GM18909 (cell line): ENCODE measurements around the gene SMTN.
"Not testable (repeated sequence)": the region's sequence is repeated elsewhere in the genome, so short reads cannot be mapped to it uniquely, and the experiment has no call there.

Source experiments
- ATAC-seq: cut with Tn5 transposase; IDR thresholded peaks from one replicate; pipeline ENCODE4 v1.9.1; 2021; ENCODE audit warnings: mild to moderate bottlenecking; ENCODE audit not compliant: unreplicated experiment, poor library complexity

The SMTN gene

DNA sequence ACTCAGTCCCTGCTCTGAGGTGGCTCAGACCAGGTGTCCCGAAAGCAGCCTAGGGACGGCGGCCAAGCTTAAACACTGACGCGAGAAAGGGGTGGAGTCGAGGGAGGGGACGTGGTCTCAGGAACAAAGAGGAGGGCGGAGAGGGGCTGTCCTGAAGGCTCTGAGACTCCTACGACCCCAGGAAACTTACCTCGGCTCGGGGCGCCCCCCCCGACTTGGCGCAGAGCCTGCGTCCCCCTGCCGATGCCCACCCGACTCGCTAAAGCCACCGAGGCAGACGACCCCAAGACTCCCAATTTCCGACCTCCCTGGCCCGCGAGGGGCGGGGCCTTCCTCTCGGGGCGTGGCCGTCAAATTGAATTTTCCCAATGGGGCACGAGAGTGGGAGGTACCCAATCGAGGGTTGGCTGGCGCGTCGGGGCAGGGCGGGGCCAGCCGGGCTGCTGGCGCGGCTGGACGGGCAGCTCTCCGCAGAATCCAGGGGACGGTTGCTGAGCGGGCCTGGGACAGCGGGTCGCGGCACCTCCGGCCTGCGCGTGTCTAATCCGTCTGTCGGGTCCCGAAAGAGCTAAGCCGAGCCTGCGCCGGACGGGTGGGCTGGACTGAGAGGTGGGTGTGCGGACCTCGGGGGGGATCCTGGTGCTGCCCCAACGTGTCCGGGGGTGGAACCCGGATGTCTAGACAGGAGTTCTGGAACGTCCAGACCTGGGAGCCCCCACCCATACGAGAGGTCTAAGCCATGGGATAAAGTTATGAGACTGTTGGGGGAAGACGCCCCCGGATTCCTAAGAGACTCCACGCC, at the start of gene SMTN:
Gene SMTN, plus strand, starts transcription at position 471 of the 802 bp plus-strand sequence. CDS start 1,941 bp downstream, outside the sequence.
- ATAC-seq, result peak; percentile 65

DNA sequence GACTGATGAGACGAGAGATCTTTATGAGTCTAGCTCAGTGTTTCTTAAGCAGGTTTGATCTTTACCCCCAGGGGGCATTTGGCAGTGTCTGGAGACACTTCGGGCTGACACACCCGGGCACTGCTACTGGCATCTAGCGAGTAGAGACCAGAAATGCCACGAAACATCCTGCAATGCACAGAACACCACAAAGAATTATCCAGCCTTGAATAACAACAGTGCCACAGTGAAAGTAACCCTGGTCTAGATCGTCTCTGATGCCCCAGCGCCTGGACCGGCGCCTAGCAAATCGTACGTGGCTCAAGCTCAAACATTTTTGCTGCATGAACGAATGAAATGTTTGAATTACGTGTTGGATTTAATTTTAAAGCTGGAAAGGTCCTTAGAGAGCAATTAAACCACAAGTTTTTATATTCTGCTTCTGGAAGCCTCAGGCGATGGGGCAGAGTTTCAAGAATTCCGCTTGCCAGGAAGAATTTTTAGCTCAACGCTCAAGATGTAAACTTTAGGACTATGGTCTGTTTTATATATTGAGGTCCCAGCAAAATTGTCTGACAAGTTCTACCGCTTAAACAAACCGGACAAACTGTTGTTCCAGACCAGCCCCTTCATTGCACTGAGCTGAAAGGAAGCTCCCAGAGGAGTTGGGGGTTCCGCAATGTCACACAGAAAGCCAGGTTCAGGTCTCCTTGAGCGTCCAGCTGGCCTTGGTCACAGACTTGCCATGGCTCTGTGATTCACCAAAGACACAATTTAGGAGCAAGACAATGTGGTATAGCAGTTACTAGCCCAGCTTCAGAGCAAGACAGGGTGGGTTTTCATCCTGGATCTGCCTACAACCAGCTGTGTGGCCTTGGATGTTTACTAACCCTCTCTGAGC, 44.2 kb upstream of the SMTN start:
- ATAC-seq, result no peak

DNA sequence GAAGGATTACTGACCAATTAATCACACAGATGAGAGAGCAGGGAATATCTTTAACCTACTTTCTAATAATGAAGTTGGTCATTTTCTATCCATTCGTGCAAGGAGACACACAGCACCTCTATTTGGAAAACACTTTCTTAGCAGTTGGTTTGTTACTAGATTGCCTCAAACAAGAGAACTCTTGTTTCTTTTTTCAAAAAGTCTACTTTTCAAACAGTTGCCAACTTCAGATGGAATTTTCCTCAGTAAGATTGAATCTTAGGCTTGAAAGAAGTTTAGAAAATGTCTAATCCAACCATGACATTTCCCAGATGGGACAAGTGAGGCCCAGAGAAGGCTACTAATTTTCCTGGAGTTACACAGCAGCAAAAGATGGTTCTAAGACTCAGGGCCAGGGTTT, 42.4 kb upstream of the SMTN start:
- no peak for ATAC-seq

DNA sequence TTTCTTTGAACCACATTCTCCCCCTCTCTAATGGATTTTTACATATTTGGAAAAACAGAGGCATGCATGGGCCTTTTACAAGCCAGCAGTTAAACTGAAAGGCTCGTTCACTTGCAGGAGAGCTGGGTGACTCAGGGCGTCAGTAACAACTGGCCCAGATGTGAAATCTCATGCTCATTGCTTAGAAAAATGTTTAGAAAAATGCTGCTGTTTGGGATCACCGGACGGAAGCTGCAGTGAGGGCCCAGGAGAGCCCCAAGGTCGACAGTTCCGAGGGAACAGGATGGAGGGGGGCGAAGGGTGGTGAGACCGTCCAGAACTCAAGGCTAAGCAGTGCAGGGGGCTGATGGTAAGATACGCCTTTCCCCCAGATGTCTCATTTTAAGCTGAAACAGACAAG, 41.7 kb upstream of the SMTN start:
- no peak for ATAC-seq

DNA sequence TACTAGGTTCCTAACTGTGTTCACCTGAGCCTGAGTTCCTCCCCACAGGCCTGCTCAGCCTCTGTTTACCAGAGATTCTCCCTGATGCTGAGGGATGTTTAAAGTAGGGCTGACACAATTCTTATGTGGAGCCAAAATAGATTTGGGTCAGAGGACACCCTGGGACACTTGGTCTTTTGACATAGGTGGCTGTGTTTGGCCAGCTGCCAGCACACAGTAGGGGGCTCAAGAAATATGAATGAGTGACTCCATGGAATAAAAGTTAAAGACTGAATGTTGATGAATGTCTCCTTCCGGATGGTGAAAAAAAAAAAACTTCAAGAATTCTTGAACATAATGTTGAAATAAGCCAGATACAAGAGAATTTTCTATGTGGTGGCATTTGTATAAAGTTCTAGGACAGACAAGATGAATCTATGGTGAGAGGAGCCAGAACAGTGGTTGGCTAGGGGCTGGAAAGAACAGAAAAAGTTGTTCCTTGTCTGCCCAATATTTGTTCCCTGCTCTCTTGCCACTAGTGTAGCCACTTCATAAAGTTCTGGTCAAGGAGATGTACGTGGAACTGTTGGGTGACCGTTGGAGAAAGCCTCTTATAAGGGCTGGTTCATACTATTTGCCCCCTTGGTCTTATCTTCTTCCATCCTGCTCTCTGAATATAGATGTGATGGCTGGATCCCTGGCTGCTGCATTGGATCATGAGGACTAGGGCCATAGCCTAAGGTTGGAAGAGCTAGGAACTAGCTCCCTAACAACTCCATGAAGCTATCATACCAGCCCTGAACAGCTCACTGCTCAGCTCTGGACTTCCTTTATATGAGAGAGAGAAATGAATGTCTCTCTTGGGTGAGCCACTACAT, 40.3 kb upstream of the SMTN start:
- ATAC-seq, result no peak

DNA sequence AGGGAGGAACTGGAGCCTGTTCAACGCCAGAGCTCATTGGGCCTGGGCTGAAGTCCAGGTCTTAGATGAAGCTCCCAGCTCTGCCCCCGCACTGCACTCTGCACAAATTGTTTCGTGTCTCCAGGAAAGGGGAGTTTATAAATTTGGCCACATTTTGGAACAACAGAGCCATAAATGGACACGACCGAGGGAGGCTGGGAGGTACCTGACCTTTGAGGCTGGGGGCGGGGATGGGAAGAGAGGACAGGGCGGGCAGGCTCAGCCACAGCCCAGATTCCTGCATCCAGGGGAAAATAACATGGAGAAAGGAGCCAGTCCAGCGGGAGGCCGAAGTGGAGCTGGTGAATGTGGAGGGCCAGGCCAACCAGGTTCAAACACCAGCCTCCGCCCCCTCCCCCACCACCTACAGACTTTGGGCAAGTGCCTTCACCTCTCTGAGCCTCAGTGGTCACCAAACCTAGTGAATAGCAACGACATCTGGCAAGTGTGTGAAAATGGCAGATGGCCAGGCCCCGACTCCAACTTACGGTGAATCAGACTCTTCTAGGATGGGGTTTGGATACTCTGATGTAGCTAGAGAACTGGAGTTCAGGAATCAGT, 36.8 kb upstream of the SMTN start:
- ATAC-seq, result no peak

DNA sequence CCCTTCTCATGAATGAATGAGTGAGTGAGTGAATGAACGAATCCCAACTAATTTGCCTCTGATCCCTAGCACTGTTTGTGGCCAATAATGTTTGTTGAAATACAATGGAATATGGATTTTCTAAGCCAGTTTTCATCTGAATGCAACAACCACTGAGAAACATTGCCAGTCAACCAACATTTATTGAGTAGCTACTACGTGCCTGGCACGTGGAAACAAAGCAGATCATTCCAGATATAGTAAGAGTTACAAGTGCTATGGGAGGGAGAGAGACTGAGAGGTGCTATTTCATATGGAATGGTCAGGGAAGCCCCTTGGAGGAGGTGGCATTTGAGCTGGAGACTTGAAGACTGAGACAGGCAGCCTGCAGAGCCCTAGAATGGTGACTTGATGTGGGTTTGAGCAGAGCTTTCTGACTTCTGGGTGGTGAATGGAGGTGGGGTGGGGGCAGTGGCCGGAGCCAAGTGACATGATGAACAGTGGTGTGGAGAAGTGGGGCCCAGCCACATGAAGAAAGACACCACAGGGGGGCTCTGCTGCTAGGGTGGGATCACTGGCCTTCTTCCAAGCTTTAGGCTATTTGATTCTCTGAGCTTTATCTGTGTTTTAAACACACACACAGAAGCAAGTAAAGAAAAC, 35.1 kb upstream of the SMTN start:
- ATAC-seq, result no peak

DNA sequence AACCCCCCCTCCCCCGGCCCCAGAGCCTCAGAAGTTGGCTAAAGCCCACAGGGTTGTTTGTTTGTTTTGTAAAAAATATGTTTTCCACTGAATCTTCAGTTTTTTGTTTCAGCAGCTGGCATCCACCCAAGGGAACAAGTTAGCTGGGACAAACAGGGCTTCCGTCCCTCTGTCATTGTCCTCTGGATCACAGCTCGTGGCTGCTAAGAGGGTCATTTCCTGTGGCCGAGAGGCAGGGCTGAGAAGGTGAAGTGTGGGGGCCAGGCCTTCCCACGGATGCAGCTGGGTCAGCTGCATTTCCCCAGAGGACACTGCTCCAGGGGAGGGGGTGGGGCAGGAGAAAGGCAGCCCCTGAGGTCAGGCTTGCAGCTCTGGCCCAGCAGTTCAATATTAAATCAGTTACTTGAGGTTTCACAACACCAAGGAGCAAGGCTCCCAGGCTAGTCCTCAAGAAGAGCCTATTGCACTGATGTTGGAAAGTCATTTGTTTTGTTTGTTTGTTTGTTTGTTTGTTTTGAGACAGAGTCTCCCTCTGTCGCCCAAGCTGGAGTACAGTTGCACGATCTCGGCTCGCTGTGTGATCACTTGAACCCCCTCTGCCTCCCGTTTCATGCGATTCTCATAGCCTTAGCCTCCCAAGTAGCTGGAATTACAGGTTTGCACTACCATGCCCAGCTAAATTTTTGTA, 34.4 kb upstream of the SMTN start:
- no peak for ATAC-seq

DNA sequence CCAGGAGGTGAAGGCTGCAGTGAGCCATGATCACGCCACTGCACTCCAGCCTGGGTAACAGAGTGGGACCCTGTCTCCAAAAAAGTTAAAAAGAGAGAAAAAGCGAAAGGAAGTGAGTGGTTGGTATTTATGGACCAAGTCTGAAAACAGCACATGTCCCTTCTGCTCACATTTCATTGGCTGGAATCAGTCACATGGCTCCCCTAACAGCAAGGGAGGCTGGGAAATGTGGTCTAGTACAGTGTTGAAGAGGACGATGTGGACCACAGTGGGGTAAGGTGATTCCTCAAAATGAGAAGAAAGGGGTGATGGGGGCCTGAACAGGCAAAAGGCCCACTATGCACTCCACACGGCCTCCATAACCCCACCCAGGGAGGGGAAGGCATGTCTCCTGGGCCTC, 32.5 kb upstream of the SMTN start:
- ATAC-seq, result no peak

DNA sequence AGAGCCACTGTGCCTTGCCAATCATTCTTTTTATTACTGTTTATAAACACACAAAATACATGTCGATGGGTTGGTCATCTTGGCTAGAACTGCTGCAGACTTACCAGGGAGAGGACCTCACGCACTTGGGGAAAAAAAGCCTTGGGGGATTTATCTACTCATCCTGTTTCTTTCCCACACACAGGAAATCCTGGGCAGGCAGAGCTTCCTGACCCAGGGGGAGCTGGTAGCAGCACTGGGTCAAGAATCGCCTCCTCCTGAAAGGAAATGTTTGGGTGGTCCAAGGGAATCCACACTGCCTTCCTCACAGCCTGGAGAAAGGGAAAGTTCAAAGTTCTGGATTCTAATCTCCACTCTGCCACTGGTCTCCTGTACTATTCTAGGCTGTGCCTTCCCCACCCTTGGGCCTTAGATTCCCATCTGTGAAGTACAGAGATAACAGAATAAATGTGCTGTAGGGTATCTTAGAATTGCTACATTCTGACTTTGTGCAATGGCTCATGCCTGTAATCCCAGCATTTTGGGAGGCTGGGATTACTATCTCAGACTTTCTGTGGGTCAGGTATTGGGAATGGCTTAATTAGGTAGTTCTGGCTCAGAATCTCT, 31.2 kb upstream of the SMTN start:
- ATAC-seq, result no peak

DNA sequence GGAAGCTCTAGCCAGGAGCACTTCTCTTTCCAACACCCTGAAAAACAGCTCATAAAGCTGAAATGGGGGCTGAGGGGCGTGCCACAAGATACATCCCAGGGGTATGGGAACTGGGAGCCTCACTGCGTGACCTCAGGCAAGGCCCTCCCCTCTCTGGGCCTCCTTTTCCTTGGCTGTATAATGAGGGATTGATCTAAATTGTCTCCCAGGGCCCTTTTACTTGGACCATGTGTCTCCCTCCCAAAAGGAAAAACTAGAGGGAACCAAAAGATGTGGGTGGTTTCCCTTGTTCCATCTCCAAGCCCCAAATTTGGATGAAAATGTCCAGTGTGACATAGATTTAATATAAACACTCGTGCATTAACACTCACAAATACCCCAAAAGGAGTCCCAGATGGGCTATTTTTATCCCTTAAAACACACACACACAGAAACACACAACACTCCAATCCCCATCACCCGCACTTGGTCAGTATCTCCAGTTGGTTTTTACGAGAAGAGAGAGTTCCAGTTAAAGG, 25.9 kb upstream of the SMTN start:
- ATAC-seq, result no peak

DNA sequence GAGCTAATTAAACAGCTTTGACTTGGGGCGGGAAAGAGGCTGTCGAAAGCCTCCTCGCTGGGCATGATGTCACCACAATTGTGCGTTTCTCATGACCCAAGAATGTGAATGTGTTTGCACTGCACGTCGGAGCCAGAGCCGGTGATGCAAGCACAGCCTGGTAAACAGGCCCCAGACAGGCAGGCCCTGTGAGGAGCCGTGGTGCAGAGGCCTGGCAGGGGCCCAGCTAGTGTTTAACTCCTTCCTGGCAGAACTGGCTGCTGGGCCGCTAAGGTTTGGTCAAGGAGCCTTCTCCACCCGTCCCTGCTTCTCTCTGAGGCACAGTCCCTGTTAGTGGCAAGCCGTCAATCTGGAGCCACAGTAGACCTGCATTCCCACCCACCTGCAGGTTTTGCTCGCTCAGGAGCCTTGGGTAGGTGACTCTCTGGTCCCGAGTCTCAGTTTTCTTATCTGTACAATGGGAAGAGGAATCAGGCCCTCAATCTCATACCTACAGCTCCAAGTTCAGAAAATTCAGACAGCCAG, 25.4 kb upstream of the SMTN start:
- ATAC-seq, result no peak

DNA sequence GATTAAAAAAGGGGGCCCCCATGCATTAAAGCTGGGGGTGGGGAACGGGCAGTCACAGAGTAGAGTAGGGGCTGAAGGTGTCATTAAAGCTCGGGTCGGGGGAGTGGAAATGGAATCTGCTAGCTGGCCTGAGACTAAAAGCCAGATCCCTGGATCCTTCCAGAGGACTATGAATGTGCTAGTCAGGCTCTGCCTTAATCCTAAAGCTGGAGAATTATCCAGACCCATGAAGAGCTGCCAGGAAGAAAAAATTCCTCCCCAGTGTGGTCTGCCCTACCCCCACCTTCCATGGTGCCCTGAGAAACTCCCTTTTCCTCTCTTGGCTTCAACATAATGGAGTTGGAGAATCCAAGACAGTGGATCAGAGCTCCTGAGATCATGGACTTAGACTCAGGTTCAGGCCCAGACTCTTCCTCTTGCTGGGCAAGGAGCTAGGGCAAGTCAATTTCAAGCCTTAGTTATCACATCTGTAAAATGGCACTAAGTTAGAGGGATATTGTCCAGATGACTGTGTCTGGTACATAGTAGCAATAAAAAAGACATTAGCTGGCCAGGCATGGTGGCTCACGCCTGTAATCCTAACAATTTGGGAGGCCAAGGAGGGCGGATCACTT, 24.0 kb upstream of the SMTN start:
- ATAC-seq, result no peak

DNA sequence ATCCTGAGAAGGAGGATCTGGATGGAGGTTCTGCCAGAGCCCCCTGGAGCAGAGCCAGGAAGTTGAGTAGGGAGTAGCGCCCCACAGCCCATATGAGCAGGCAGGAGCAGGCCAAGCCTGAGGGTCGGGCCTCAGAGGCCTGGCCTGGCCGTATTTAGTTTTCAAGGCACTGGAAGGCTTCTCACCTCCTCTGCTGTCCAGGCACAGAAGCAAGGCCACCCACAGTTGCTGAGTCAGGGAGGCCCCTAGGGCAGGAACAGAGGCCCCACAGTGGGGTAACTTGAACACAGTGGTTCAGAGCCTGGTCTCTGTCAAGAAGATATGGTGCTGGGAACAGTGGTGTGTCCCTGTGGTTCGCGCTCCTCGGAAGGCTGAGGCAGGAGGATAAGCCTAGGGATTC, 21.5 kb upstream of the SMTN start:
- not testable (repeated sequence) for ATAC-seq

DNA sequence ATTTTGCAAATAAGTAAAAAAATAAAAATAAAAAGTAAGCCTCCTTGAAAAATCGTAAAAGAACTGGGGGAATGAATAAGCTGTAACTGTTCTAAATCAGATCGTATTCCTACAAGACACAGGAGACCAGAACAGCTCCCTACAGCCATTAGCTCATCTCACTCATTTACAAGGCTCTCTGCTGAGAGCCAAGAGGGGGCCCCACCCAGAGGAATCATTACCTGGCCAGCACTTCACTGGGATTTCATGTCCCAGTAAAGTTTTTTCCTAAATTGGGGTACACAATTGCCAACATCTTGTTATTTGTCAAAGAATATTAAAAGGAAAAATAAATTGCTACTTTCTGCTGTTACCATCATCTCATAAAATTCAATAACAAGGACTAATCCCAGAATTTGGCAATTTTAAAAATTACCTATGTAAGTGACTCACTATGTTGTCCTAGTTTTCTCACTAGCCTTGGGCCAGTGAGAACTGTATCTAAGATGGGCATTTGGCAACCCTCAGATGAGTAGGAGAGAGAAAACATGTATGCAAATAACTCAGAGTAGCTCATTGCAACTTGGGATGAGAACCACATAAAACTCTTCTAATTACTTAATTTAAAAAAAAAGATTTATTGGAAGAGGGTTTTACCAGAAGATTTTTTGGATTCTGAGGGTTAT, 18.4 kb upstream of the SMTN start:
- ATAC-seq, result no peak

DNA sequence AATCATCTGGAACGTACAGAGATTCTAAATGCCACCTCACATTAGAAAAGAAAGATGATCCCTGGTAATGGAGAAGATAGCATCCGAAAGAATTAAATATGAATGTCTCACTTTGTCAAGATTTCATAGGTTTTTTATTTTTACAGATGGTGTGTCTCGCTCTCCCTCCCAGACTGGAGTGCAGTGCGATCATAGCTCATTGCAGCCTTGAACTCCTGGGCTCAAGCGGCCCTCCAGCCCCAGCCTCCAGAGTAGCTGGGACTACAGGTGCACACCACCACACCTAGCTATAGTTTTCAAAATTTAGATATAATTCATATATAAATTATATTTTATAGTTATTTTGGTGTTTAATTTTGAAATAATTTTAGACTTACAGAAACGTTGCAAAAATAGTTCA, 16.7 kb upstream of the SMTN start:
- ATAC-seq, result no peak

DNA sequence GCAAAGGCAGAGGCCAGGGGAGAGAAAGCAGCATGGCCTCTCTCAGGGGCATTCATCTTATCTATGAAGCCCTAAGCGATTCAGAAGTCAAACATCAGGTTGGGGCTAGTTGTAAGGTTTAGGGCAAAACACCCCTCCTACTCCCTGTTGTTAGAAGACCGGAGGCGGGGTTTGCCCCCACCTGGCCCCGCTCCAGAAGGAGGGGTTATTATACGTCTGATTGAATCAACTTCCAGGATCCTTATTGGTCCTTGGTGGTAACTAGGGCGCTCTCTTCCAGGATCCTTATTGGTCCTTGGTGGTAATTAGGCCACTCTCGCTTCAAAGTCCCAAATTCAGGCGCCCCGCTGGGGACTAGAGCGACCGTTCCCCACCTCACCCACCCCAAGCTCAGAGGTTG, 12.1 kb upstream of the SMTN start:
- no peak for ATAC-seq
